Brain pericyte (primary cell): ENCODE measurements around the gene RSBN1.
"Not testable (repeated sequence)": the region's sequence is repeated elsewhere in the genome, so short reads cannot be mapped to it uniquely, and the experiment has no call there.

ENCODE experiments used
- DNase-seq: peaks from one replicate; pipeline ENCODE4 v3.0.0-alpha.2; 2012; ENCODE audit warnings: low read depth, low spot score

The RSBN1 gene

GRCh38 chr1:113811888-113812660, at the start of gene RSBN1:
RSBN1 (minus strand) TSS chr1:113812476; CDS start chr1:113812412, 64 bp downstream.
- DNase-seq, result peak; percentile 97

DNA sequence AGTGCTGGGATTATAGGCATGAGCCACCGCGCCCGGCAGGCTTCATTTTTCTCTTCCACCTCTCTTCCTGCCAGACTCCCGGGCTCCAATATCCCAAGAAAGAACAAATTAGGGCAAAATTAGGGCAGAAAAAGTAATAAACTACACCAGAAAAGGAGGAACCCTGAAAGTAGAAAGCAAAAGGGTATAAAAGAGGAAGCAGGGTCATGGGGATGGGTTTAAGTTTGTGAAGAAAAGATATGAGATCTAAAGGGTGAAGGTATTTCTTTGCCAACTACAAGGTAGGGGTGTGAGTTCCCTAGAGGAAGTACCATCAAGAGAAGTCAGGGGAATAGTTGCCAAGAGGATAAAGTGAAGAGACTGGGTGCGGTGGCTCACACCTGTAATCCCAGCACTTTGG, 49.4 kb upstream of the RSBN1 start:
- no peak for DNase-seq

GRCh38 chr1:113860891-113861290, 48.6 kb upstream of the RSBN1 start:
- no peak for DNase-seq

DNA sequence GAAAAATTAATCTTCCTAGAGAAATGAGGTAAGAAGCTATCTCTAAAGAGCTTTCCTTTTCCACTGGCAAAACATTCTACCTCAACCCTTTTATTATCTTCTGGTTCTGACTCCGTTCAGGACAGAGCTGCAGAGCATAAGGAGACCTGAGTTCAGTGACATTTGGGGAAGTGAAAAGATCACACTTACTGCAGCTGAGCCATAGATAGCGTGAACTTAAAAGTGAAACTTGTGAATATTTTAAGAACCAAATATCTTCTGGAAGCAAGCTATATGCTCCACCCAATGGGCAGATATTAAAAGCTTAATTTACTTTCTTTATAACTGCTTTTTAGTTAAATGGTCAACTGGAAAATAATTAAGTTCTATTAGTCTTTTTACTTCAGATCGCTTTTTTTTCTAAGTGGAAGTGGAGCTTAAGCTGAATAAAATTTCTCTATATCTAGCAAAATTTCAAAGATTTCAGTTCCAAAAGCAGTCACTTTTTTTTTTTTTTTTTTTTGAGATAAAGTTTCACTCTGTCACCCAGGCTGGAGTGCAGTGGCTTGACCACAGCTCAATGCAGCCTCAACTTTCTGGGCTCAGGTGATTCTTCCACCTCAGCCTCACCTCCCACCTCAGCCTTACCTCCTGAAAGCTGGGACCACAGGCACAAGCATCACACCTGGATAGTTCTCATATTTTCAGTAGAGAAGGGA, 47.4 kb upstream of the RSBN1 start:
- DNase-seq, result no peak

DNA sequence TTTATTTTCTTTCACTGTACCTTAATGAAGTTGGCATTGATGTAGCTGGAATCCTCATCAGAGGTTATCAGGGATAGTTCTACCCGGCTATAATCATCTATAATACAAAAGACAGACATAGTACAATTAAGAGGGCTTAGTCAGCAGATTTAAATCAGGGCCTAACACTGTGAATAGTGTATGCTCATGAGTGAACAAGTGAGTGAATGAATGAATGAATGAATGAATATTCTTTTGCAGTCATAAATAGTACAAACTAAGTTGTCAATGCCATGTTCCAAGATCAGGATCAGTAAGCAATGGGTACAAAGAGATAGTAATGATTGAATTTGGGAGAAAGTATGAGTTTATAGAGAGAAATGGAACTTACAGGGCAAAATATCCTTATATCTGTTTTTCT, 46.7 kb upstream of the RSBN1 start:
- DNase-seq, result no peak

- no peak for DNase-seq
Observed at GRCh38 chr1:113858418-113858817, 46.1 kb upstream of the RSBN1 start.

- no peak for DNase-seq
Observed at GRCh38 chr1:113857776-113858175, 45.5 kb upstream of the RSBN1 start.

- DNase-seq, result no peak
Observed at GRCh38 chr1:113856401-113856790, 44.1 kb upstream of the RSBN1 start.

GRCh38 chr1:113855630-113856400, 43.5 kb upstream of the RSBN1 start:
- DNase-seq, result no peak

DNA sequence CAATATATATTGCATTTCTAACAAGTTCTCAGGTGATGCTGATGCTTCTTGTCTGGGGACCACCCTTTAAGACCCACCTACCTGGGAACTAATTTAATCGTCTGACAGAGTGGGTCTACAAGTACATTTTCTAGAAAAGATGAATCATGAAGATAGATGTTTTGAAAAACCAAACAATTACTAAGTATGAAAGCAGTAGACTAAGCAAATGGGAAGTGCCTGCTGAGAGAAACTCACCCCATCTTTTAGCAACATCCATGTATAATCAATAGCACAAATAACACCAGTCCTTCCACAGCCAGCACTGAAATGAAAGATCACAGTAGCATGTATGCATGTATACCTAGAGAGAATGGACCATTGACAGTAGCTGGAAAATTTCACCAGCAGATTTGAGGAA, 42.0 kb upstream of the RSBN1 start:
- DNase-seq, result no peak

GRCh38 chr1:113852694-113853093, 40.4 kb upstream of the RSBN1 start:
- DNase-seq, result not testable (repeated sequence)

DNA sequence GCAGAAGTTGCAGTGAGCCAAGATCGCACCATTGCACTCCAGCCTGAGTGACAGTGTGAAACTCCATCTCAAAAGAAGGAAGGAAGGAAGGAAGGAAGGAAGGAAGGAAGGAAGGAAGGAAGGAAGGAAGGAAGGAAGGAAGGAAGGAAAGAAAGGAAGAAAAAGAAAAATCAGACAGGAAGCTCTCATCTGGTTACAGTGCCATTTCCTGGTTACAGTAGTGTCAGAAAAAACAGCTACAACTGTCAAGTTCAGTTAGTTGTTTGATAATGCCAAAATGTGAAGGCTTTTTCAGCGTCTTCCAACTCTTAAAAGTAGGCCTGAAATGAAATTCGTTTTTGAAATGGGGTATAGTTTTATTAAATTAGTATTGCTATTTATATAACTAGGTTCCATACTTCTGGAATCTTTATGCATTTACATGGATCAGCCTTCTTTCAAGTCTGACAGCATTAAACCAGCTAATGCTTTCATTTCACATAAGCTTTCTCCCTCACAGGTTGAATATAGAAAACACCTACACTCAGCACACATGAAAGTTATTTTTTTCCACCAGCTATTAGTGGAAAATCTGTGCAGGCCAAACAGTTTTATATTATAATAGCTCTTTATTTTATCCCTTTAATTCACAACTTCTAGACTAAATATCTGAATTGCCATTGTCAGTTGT, 38.0 kb upstream of the RSBN1 start:
- DNase-seq, result no peak

GRCh38 chr1:113849072-113849471, 36.8 kb upstream of the RSBN1 start:
- no peak for DNase-seq

GRCh38 chr1:113846391-113847035, 34.2 kb upstream of the RSBN1 start:
- DNase-seq, result no peak

- no peak for DNase-seq
Observed at GRCh38 chr1:113836534-113836933, 24.3 kb upstream of the RSBN1 start.

- DNase-seq, result no peak
Observed at GRCh38 chr1:113835686-113836290, 23.5 kb upstream of the RSBN1 start.

DNA sequence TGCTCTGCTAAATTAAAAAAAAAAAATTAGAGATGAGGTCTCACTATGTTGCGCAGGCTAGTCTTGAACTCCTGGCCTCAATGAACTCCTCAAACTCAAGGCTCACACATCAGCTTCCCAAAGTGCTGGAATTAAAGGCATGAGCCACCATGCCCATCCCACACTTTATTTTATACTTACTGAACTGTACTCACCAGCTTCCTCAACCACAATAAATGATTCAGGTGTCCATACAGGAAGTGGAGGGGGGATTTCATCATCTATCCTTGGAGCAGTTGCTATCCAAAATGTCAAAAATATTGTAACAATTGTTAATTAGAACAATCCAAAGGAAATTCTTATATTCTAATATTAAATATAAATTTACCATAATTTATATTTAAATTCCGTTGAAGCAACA, 22.4 kb upstream of the RSBN1 start:
- DNase-seq, result no peak

DNA sequence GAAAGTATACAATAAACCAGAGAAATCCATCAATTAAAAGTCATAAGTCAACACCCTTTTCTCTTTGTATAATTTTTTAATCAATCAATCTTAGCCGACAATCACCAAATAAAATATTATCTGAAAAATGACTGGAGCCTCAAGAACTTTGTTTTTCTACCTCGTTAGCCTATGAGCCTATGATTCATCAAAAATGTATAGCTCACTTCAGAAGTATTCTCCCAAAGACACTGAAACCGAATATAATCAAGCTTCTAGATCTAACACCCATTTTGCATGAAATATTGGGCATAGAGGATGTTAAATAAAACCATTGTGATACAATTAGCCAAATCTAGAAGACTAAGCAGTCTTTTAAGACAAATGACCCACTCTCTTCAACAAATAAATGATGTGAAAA, 17.8 kb upstream of the RSBN1 start:
- DNase-seq, result no peak

- DNase-seq, result no peak
Observed at GRCh38 chr1:113821916-113822315, 9.6 kb upstream of the RSBN1 start.

DNA sequence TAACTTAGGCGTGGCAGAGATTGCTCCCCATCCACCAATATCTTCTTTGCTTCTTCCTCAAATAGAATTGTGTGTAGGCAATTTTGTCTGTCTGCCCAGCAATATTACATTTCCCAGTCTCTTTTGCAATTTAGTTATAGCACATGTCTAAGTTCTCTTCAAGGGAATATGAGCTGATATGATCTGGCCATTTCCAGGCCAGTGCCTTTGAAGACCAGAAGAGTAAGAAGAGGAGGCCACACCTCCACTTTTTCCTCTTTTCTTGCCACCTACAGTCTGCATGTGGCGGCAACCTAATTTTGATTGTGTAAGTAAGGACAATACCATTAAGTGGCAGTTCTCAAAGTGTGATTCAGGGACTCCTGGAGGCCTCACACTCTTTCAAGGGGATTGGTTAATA, 6.3 kb upstream of the RSBN1 start:
- DNase-seq, result no peak

DNA sequence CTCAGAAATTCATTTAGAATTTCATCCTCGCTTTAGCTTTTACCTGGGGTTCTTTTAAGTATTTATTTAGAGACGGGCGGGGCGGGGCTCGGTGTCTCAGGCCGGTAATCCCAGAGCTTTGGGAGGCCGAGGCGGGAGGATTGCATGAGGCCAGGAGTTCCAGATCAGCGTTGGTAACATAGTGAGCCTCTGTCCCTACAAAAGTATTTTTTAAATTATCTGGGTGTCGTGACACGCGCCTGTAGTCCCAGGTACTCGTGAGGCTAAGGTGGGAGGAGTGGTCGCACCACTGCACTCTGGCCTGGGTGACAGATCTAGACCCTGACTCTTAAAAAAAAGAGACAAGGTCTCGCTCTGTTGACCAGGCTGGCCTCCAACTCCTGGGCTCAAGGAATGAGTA, 942 bp upstream of the RSBN1 start:
- no peak for DNase-seq
